GM23338 (cell line): Measurements from ENCODE around the gene IRF1. TPM values are rescaled to one million over a fixed set of nuclear protein-coding genes. Genes with fewer than 3 reads are reported as not detected.

Source experiments
- ATAC-seq: fragments of 200-7000 bp; cut with Tn5 transposase; 3 replicates; pipeline ENCODE4 v1.9.1; 2020
- DNase-seq: peaks from one replicate; pipeline ENCODE4 v3.0.0-alpha.2; 2015; ENCODE audit warnings: low spot score
- H2AFZ ChIP-seq: fragments of 200-600 bp; sonication (generic); 2 replicates; pipeline ENCODE4 v1.8.0; 2016; ENCODE audit warnings: antibody characterized with exemption, mild to moderate bottlenecking, moderate library complexity
- H3F3A ChIP-seq: fragments of 200-600 bp; sonication (generic); replicated peaks from 2 replicates; pipeline ENCODE4 v1.8.0; 2017; ENCODE audit warnings: antibody characterized with exemption, mixed run types, low read depth
- H3K27ac ChIP-seq: fragments of 200-600 bp; sonication (generic); 2 replicates; pipeline ENCODE4 v1.6.1; 2016; ENCODE audit warnings: low read depth
- H3K27me3 ChIP-seq: fragments of 200-600 bp; sonication (generic); 2 replicates; pipeline ENCODE4 v1.8.0; 2016; ENCODE audit warnings: mild to moderate bottlenecking, mixed run types, moderate library complexity; ENCODE audit not compliant: insufficient read depth
- H3K36me3 ChIP-seq: fragments of 200-600 bp; sonication (generic); 2 replicates; pipeline ENCODE4 v1.8.0; 2016; ENCODE audit warnings: mild to moderate bottlenecking; ENCODE audit not compliant: insufficient read depth
- H3K4me1 ChIP-seq: fragments of 200-600 bp; sonication (generic); 2 replicates; pipeline ENCODE4 v1.8.0; 2016; ENCODE audit warnings: mild to moderate bottlenecking, moderate library complexity; ENCODE audit not compliant: insufficient read depth
- H3K4me2 ChIP-seq: fragments of 200-600 bp; sonication (generic); 2 replicates; pipeline ENCODE4 v1.7.1; 2017; ENCODE audit warnings: mixed run types
- H3K4me3 ChIP-seq: fragments of 200-600 bp; sonication (generic); 2 replicates; pipeline ENCODE4 v1.6.1; 2016; ENCODE audit warnings: mixed run types
- H3K79me2 ChIP-seq: fragments of 200-600 bp; sonication (generic); replicated peaks from 2 replicates; pipeline ENCODE4 v1.8.0; 2017; ENCODE audit warnings: mild to moderate bottlenecking; ENCODE audit not compliant: insufficient read depth
- H3K9me2 ChIP-seq: fragments of 200-600 bp; sonication (generic); 2 replicates; pipeline ENCODE4 v1.8.0; 2017; ENCODE audit not compliant: insufficient read depth
- H4K20me1 ChIP-seq: fragments of 200-600 bp; sonication (generic); replicated peaks from 2 replicates; pipeline ENCODE4 v1.8.0; 2017; ENCODE audit warnings: mild to moderate bottlenecking; ENCODE audit not compliant: insufficient read depth
- H3K27ac Mint-ChIP-seq: 2 replicates; pipeline ENCODE4 v1.8.0; 2020; ENCODE audit warnings: inconsistent platforms, mild to moderate bottlenecking, moderate library complexity, mixed read lengths
- H3K27me3 Mint-ChIP-seq: 3 replicates; pipeline ENCODE4 v1.8.0; 2022; ENCODE audit warnings: low read depth, mild to moderate bottlenecking, moderate library complexity, mixed read lengths, inconsistent platforms; ENCODE audit not compliant: insufficient read depth, poor library complexity
- H3K36me3 Mint-ChIP-seq: 3 replicates; pipeline ENCODE4 v1.8.0; 2021; ENCODE audit warnings: low read depth, mild to moderate bottlenecking, inconsistent platforms, moderate library complexity, mixed read lengths
- H3K4me1 Mint-ChIP-seq: 3 replicates; pipeline ENCODE4 v1.8.0; 2020; ENCODE audit warnings: mild to moderate bottlenecking, inconsistent platforms, mixed read lengths
- H3K4me3 Mint-ChIP-seq: 3 replicates; pipeline ENCODE4 v1.8.0; 2021; ENCODE audit warnings: moderate library complexity, mild to moderate bottlenecking, inconsistent platforms, mixed read lengths
- H3K9me3 Mint-ChIP-seq: 3 replicates; pipeline ENCODE4 v1.8.0; 2020; ENCODE audit warnings: moderate library complexity, mild to moderate bottlenecking, inconsistent platforms, mixed read lengths
- CTCF ChIP-seq, 2 experiments: fragments of 200-600 bp in 1 of 2; sonication (generic) in 1 of 2; conservative IDR thresholded peaks; 2 replicates each; pipeline versions ENCODE4 v1.5.1 to v1.6.1; 2016 to 2017; ENCODE audit warnings: antibody characterized with exemption in 2 of 2, low read depth in 2 of 2, mild to moderate bottlenecking in 2 of 2, moderate library complexity in 1 of 2
- EZH2phosphoT487 ChIP-seq: fragments of 200-600 bp; sonication (generic); IDR thresholded peaks from one replicate; pipeline ENCODE4 v1.8.1; 2018; ENCODE audit warnings: antibody characterized with exemption; ENCODE audit not compliant: unreplicated experiment
- JUNB ChIP-seq: IDR thresholded peaks from one replicate; pipeline ENCODE4 v1.6.1; 2016; ENCODE audit warnings: antibody characterized with exemption; ENCODE audit not compliant: unreplicated experiment
- NANOG ChIP-seq: IDR thresholded peaks from 2 replicates; pipeline ENCODE4 v1.6.1; 2016; ENCODE audit warnings: antibody characterized with exemption, borderline replicate concordance
- POLR2AphosphoS5 ChIP-seq: IDR thresholded peaks from 2 replicates; pipeline ENCODE4 v1.6.1; 2016; ENCODE audit warnings: antibody characterized with exemption, low read depth
- REST ChIP-seq: IDR thresholded peaks from one replicate; pipeline ENCODE4 v1.6.1; 2018; ENCODE audit warnings: antibody characterized with exemption; ENCODE audit not compliant: unreplicated experiment
- ZNF114 ChIP-seq: fragments of 250-450 bp; sonication (Bioruptor Pico); IDR thresholded peaks from 2 replicates; pipeline ENCODE4 v1.5.0; 2020; ENCODE audit warnings: mild to moderate bottlenecking, moderate library complexity
- ZNF331 ChIP-seq: fragments of 250-450 bp; sonication (Bioruptor Pico); IDR thresholded peaks from 2 replicates; pipeline ENCODE4 v1.5.0; 2020; ENCODE audit warnings: low read depth, mild to moderate bottlenecking, moderate library complexity
- ZNF462 ChIP-seq: fragments of 250-450 bp; sonication (Bioruptor Pico); IDR thresholded peaks from 2 replicates; pipeline ENCODE4 v1.5.0; 2020; ENCODE audit warnings: mild to moderate bottlenecking, moderate library complexity
- polyA plus RNA-seq: library from polyadenylated mRNA; unstranded; fragments of >200 nt; fragmentation: Nextera tagmentation; extraction: Ambion mirVana; gene quantifications from 2 replicates; pipeline ENCODE4 v1.2.1, GENCODE V29; 2016
- total RNA-seq: library from RNA; depleted of rRNA; stranded (reverse); fragments of >200 nt; shearing (Covaris generic); gene quantifications from 2 replicates; pipeline ENCODE4 v1.2.3, GENCODE V29; 2014

The IRF1 gene
- total and polyA plus RNA-seq, 2 experiments from 2014 or later, result 6.9 to 8.6 TPM

- Histone ChIP-seq H3K27me3 (no peaks in the 10 kb centered on the region), H3K4me1 (peaks cover 16% of the 10 kb centered on the region), H3F3A (0 out of 2 replicates have a peak, but pooled peaks cover 4% of the 10 kb centered on the region), H3K79me2 (no peaks in the 10 kb centered on the region), H3K9me2 (no peaks in the 10 kb centered on the region), H3K4me3 (no peak overlapping the region), H3K27ac (no peak overlapping the region), H3K36me3 (no peaks in the 10 kb centered on the region), H2AFZ (no peak overlapping the region; the same call in 1 of the 2 replicates), H4K20me1 (no peaks in the 10 kb centered on the region), H3K4me2 (peak overlapping the region; percentile 65; the same call in 1 of the 2 replicates)
- H3K4me1 Mint-ChIP-seq, result peaks cover 29% of the 10 kb centered on the region
- H3K4me3 Mint-ChIP-seq, result no peak overlapping the region
- TF ChIP-seq ZNF462 (CRISPR knock-in tag) (0 out of 2 replicates have a peak, but pooled peaks have one; percentile 60), JUNB (no peak)
- ATAC-seq, result no peak
- H3K36me3 Mint-ChIP-seq, result peaks cover 2% of the 10 kb centered on the region; the same call in 2 of the 3 replicates
- H3K9me3 Mint-ChIP-seq, result peaks cover 4% of the 10 kb centered on the region; the same call in 2 of the 3 replicates
- peaks cover 7% of the 10 kb centered on the region for H3K27me3 Mint-ChIP-seq
- H3K27ac Mint-ChIP-seq, result no peak overlapping the region
- no peak for DNase-seq
Observed at GRCh38 chr5:132463811-132464155, 26.8 kb downstream of the IRF1 start.

- Histone ChIP-seq H3K27ac (no peak overlapping the region), H3K79me2 (no peaks in the 10 kb centered on the region), H3K9me2 (no peaks in the 10 kb centered on the region), H2AFZ (no peak overlapping the region), H4K20me1 (no peaks in the 10 kb centered on the region), H3K4me3 (no peak overlapping the region), H3F3A (0 out of 2 replicates have a peak, but pooled peaks cover 4% of the 10 kb centered on the region), H3K27me3 (no peaks in the 10 kb centered on the region), H3K4me2 (no peak overlapping the region), H3K36me3 (no peaks in the 10 kb centered on the region), H3K4me1 (peaks cover 16% of the 10 kb centered on the region)
- H3K27ac Mint-ChIP-seq, result no peak overlapping the region; the same call in 1 of the 2 replicates
- no peak for DNase-seq
- H3K36me3 Mint-ChIP-seq, result no peaks in the 10 kb centered on the region; the same call in 2 of the 3 replicates
- ATAC-seq, result no peak
- no peaks in the 10 kb centered on the region; the same call in 2 of the 3 replicates for H3K9me3 Mint-ChIP-seq
- H3K4me1 Mint-ChIP-seq, result peaks cover 29% of the 10 kb centered on the region
- peaks cover 6% of the 10 kb centered on the region for H3K27me3 Mint-ChIP-seq
- no peak overlapping the region; the same call in 2 of the 3 replicates for H3K4me3 Mint-ChIP-seq
- TF ChIP-seq NANOG (no peak), EZH2phosphoT487 (no peak), REST (no peak), ZNF331 (no peak), ZNF114 (CRISPR knock-in tag) (no peak), POLR2AphosphoS5 (no peak), CTCF (conservative IDR thresholded peaks at IDR 0.05; ENCODE audit: low read depth in 2 of 2) (no peak)
Observed at GRCh38 chr5:132462856-132463745, 27.5 kb downstream of the IRF1 start.
